Calu3 (cell line): Measurements from ENCODE around the gene PARL. TPM values are rescaled to one million over a fixed set of nuclear protein-coding genes. Genes with fewer than 3 reads are reported as not detected.
A peak's percentile ranks its signal among the peaks of the same experiment; 100 is the strongest.

ENCODE experiments used
- BruUV-seq: library from RNA; stranded (reverse); fragments of 400-500 nt; replicated peaks from 2 replicates; lab custom pipeline; 2021; lab: Mats Ljungman, UMichigan
- CTCF ChIA-PET: fragments of 300-600 bp; sonication (Branson Sonifier 250); formaldehyde crosslinking; loops from one replicate; lab custom pipeline; 2022; ENCODE audit warnings: antibody characterized with exemption; lab: Charles Lee
- DNase-seq: peaks from one replicate; pipeline ENCODE4 v3.0.0; 2022
- H3K27ac Mint-ChIP-seq: one replicate; pipeline ENCODE4 v1.8.0; 2022; ENCODE audit warnings: mixed read lengths; ENCODE audit not compliant: unreplicated experiment
- H3K27me3 Mint-ChIP-seq: one replicate; pipeline ENCODE4 v1.8.0; 2022; ENCODE audit warnings: mixed read lengths; ENCODE audit not compliant: unreplicated experiment
- H3K36me3 Mint-ChIP-seq: one replicate; pipeline ENCODE4 v1.8.0; 2022; ENCODE audit warnings: mild to moderate bottlenecking, moderate library complexity, mixed read lengths; ENCODE audit not compliant: insufficient read depth, unreplicated experiment
- H3K4me1 Mint-ChIP-seq: one replicate; pipeline ENCODE4 v1.8.0; 2022; ENCODE audit warnings: mild to moderate bottlenecking, low read depth, mixed read lengths; ENCODE audit not compliant: unreplicated experiment
- H3K4me3 Mint-ChIP-seq: one replicate; pipeline ENCODE4 v1.8.0; 2022; ENCODE audit warnings: mild to moderate bottlenecking, low read depth, moderate library complexity, mixed read lengths; ENCODE audit not compliant: unreplicated experiment
- H3K9me3 Mint-ChIP-seq: one replicate; pipeline ENCODE4 v1.8.0; 2022; ENCODE audit warnings: low read depth, mixed read lengths; ENCODE audit not compliant: unreplicated experiment
- CTCF ChIP-seq: fragments of 200-600 bp; IDR thresholded peaks from one replicate; pipeline ENCODE4 v1.8.0; 2022; ENCODE audit warnings: antibody characterized with exemption; ENCODE audit not compliant: unreplicated experiment
- intact Hi-C: fragments of 100-400 bp; cut with micrococcal nuclease; formaldehyde crosslinking; loops from one replicate; pipeline ENCODE4 v1.10.0; 2022; ENCODE audit not compliant: unreplicated experiment
- total RNA-seq: library from RNA; stranded (reverse); gene quantifications from 2 replicates; pipeline ENCODE4 v1.2.3, GENCODE V29; 2022

Gene PARL
- total RNA-seq, 1 experiment from 2014 or later = 80.4 TPM

GRCh38 chr3:183800243-183800863, 84.3 kb downstream of the PARL start:
- TF ChIP-seq CTCF = no peak
- no TSS peak for BruUV-seq
- CTCF ChIA-PET = interaction anchor here (0.6 kb wide), 1 partner anchor 416 kb away, joined by 5 read pairs; no protein-coding TSS in a partner anchor

GRCh38 chr3:183799461-183799860, 85.2 kb downstream of the PARL start:
- H3K36me3 Mint-ChIP-seq = peaks cover 37% of the 10 kb centered on the region
- no peak for DNase-seq
- intact Hi-C loops = no loop called here
- BruUV-seq = no TSS peak
- CTCF ChIA-PET = no interaction called here
- H3K27me3 Mint-ChIP-seq = no peaks in the 10 kb centered on the region
- TF ChIP-seq CTCF = no peak
- no peaks in the 10 kb centered on the region for H3K4me1 Mint-ChIP-seq
- no peak overlapping the region for H3K4me3 Mint-ChIP-seq
- H3K9me3 Mint-ChIP-seq = no peaks in the 10 kb centered on the region
- H3K27ac Mint-ChIP-seq = no peak overlapping the region

More at GRCh38 chr3:183800243-183800863, 84.3 kb downstream of the PARL start:
- no peak overlapping the region for H3K27ac Mint-ChIP-seq
- H3K4me1 Mint-ChIP-seq = no peaks in the 10 kb centered on the region
- no peak for DNase-seq
- no peaks in the 10 kb centered on the region for H3K27me3 Mint-ChIP-seq
- peaks cover 43% of the 10 kb centered on the region for H3K36me3 Mint-ChIP-seq
- no peaks in the 10 kb centered on the region for H3K9me3 Mint-ChIP-seq
- intact Hi-C loops = no loop called here
- no peak overlapping the region for H3K4me3 Mint-ChIP-seq

- intact Hi-C loops = no loop called here
- CTCF ChIA-PET = no interaction called here
- Mint-ChIP-seq H3K27ac (no peak overlapping the region), H3K27me3 (no peaks in the 10 kb centered on the region), H3K9me3 (no peaks in the 10 kb centered on the region), H3K36me3 (peaks cover 26% of the 10 kb centered on the region), H3K4me1 (no peaks in the 10 kb centered on the region), H3K4me3 (no peak overlapping the region)
- no peak for DNase-seq
- no TSS peak for BruUV-seq
- TF ChIP-seq CTCF = no peak
Observed at GRCh38 chr3:183797996-183798395, 86.7 kb downstream of the PARL start.

GRCh38 chr3:183796372-183796771, 88.3 kb downstream of the PARL start:
- intact Hi-C loops = no loop called here
- H3K9me3 Mint-ChIP-seq = no peaks in the 10 kb centered on the region
- CTCF ChIA-PET = interaction anchor here (0.5 kb wide), 1 partner anchor 78 kb away, joined by 4 read pairs; no protein-coding TSS in a partner anchor
- H3K4me1 Mint-ChIP-seq = no peaks in the 10 kb centered on the region
- no peak for TF ChIP-seq CTCF
- H3K36me3 Mint-ChIP-seq = peaks cover 26% of the 10 kb centered on the region
- no TSS peak for BruUV-seq
- no peaks in the 10 kb centered on the region for H3K27me3 Mint-ChIP-seq
- peak overlapping the region; percentile 19 for H3K27ac Mint-ChIP-seq
- no peak for DNase-seq
- H3K4me3 Mint-ChIP-seq = no peak overlapping the region
